Lower lobe of right lung (tissue), 2 donors: ENCODE data around the gene FHL3. TPM values are rescaled to one million over a fixed set of nuclear protein-coding genes. Genes with fewer than 3 reads are reported as not detected.

ENCODE experiments used
- ATAC-seq, 2 donors: fragments of 200-7000 bp; cut with Tn5 transposase; one replicate each; pipeline ENCODE4 v1.9.1; 2020 to 2022; ENCODE audit warnings: mild to moderate bottlenecking in 2 of 2, moderate library complexity in 2 of 2
- DNase-seq: peaks from one replicate; pipeline ENCODE4 v3.0.0-alpha.2; 2020
- H3K27ac ChIP-seq: fragments of 200-600 bp; one replicate; pipeline ENCODE4 v1.8.0; 2022
- H3K27me3 ChIP-seq: fragments of 200-600 bp; one replicate; pipeline ENCODE4 v1.8.0; 2022; ENCODE audit warnings: low read depth
- H3K36me3 ChIP-seq: fragments of 200-600 bp; one replicate; pipeline ENCODE4 v1.8.0; 2022; ENCODE audit warnings: mild to moderate bottlenecking
- H3K4me1 ChIP-seq: fragments of 200-600 bp; one replicate; pipeline ENCODE4 v1.8.0; 2022
- H3K4me3 ChIP-seq: fragments of 200-600 bp; one replicate; pipeline ENCODE4 v1.8.0; 2022; ENCODE audit warnings: mild to moderate bottlenecking
- H3K9me3 ChIP-seq: fragments of 200-600 bp; one replicate; pipeline ENCODE4 v1.8.0; 2022
- CTCF ChIP-seq: fragments of 200-600 bp; IDR thresholded peaks from one replicate; pipeline ENCODE4 v1.8.0; 2022; ENCODE audit warnings: antibody characterized with exemption, mild to moderate bottlenecking
- intact Hi-C: fragments of 100-400 bp; cut with DNase I; formaldehyde crosslinking; loops from one replicate; pipeline ENCODE4 v1.11.0; 2022
- total RNA-seq: library from RNA; stranded (reverse); fragmentation: NEBNext Ultra II Directional; extraction: Animal tissue kit (Norgen Biotek cat#: 25700); gene quantifications from one replicate; pipeline ENCODE4 v1.2.1, GENCODE V29; 2021
- donor health status: DM: no; HTN: yes; CAD: no; lungs with severe emphysema.

The FHL3 gene
- total RNA-seq, 1 donor from 2014 or later = 16.9 TPM

DNA sequence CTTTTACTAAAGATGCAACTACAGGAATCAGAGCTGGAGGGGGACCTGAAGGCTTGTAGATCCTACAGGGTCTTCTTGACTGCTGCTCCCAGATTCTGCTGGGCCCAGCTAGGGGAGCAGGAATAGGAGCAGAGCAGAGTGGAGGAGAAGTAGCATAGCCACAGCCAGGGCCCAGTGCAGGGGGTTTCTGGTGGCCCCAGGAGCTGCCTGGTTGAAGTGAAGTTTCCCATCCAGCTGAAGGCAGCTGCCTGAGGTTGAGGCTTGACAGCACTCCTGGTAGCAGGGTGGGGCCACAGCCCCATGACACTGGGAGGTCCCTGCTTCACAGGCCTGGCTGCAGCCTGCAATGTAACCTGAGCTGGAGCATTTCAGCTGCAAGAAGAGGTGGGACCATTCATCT, 56.5 kb downstream of the FHL3 start:
- ATAC-seq (no peak), DNase-seq (no peak)
- intact Hi-C loops = no loop called here
- Histone ChIP-seq H3K4me1 (peaks cover 22% of the 10 kb centered on the region), H3K36me3 (peaks cover 13% of the 10 kb centered on the region), H3K27me3 (no peaks in the 10 kb centered on the region), H3K4me3 (no peak overlapping the region), H3K27ac (no peak overlapping the region), H3K9me3 (no peaks in the 10 kb centered on the region)
- TF ChIP-seq CTCF = no peak

DNA sequence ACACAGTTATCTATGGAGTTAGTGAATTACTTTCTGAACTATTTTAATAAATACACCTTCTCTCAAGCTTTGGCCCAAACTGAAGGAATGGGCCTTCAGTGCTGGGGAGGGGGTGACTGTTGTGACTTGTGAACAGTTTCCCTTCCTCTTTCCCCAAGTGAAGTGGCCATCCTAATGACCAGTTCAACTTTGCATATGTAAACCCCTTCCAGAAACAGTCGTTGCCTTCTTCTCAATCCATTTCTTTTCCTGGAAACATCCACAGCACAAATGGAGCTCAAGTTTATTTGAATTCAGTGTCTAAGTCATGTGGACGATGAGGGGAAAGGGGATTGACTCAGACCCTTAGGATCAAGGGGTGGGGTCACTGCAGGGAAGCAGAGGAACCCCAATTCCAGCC, 57.1 kb downstream of the FHL3 start:
- Histone ChIP-seq H3K27ac (no peak overlapping the region), H3K4me1 (peaks cover 22% of the 10 kb centered on the region), H3K9me3 (no peaks in the 10 kb centered on the region), H3K4me3 (no peak overlapping the region), H3K36me3 (peaks cover 20% of the 10 kb centered on the region), H3K27me3 (no peaks in the 10 kb centered on the region)
- TF ChIP-seq CTCF = no peak
- no peak for ATAC-seq
- intact Hi-C loops = no loop called here
- DNase-seq = no peak

- Histone ChIP-seq H3K36me3 (peaks cover 28% of the 10 kb centered on the region), H3K4me1 (peaks cover 22% of the 10 kb centered on the region), H3K27me3 (no peaks in the 10 kb centered on the region), H3K4me3 (peak overlapping the region; percentile 91), H3K9me3 (no peaks in the 10 kb centered on the region), H3K27ac (peak overlapping the region; percentile 89)
- TF ChIP-seq CTCF = no peak
- intact Hi-C loops = no loop called here
- DNase-seq (no peak), ATAC-seq (no peak)
Observed at GRCh38 chr1:37947364-37947763, 58.0 kb downstream of the FHL3 start.

Other genes starting within 250 kb of the FHL3 start
- gene EPHA10, start 240.4 kb downstream of the FHL3 start, total RNA-seq = 0.53 TPM
- 4.9 TPM for gene MANEAL, start 211.7 kb downstream of the FHL3 start, total RNA-seq
- 22.8 TPM for gene C1orf122, start 197.7 kb downstream of the FHL3 start, total RNA-seq
- gene YRDC, start 197.3 kb downstream of the FHL3 start, total RNA-seq = 11.2 TPM
- gene MTF1, start 145.9 kb downstream of the FHL3 start, total RNA-seq = 30.3 TPM
- gene INPP5B, start 58.5 kb downstream of the FHL3 start, total RNA-seq = 42.5 TPM
- gene SF3A3, start 15.5 kb downstream of the FHL3 start, total RNA-seq = 41.8 TPM
- 22.8 TPM for gene UTP11, start 7.2 kb upstream of the FHL3 start, total RNA-seq
- gene POU3F1, start 41.3 kb upstream of the FHL3 start, total RNA-seq = not detected